HEK293 (cell line): ENCODE data around the gene PLEKHA7.

Source experiments
- CTCF ChIA-PET: fragments of 350-600 bp; formaldehyde crosslinking; extraction: SDS; loops from one replicate; lab custom pipeline; 2021; ENCODE audit warnings: antibody characterized with exemption; lab: Yijun Ruan, JAX
- POLR2A ChIA-PET: fragments of 300-600 bp; formaldehyde crosslinking; extraction: SDS; loops from one replicate; lab custom pipeline; 2020; ENCODE audit warnings: antibody characterized with exemption, inconsistent platforms; lab: Yijun Ruan, JAX
- H3K27ac ChIP-seq: fragments of 200-500 bp; sonication (Bioruptor generic); 2 replicates; pipeline ENCODE4 v1.5.1; 2014; ENCODE audit warnings: low read depth, low read length, control low read depth, inconsistent platforms; ENCODE audit errors: extremely low read depth
- H3K36me3 ChIP-seq, 2 experiments: fragments of 200-500 bp in 1 of 2; sonication (Bioruptor generic) in 1 of 2; 1 replicate in 1 of 2; 2 replicates in 1 of 2; pipeline ENCODE4 v1.5.1; 2014 to 2017; ENCODE audit warnings: inconsistent platforms in 2 of 2, low read length in 2 of 2; ENCODE audit not compliant: control insufficient read depth in 2 of 2, insufficient read depth in 1 of 2
- H3K4me1 ChIP-seq: fragments of 200-500 bp; sonication (Bioruptor generic); 2 replicates; pipeline ENCODE4 v1.5.1; 2014; ENCODE audit warnings: mild to moderate bottlenecking, low read length, inconsistent platforms; ENCODE audit not compliant: control insufficient read depth, insufficient read depth
- H3K4me3 ChIP-seq: 2 replicates; pipeline ENCODE4 v1.5.1; 2011; ENCODE audit warnings: low read depth, mild to moderate bottlenecking, control low read depth, low read length, moderate library complexity
- H3K9me3 ChIP-seq: fragments of 200-500 bp; sonication (Bioruptor generic); 2 replicates; pipeline ENCODE4 v1.5.1; 2014; ENCODE audit warnings: low read depth, low read length, inconsistent platforms; ENCODE audit not compliant: control insufficient read depth, insufficient read depth
- GFI1B ChIP-seq: fragments of 450-650 bp; formaldehyde crosslinking; IDR thresholded peaks from 2 replicates; pipeline ENCODE4 v1.5.1; 2016; ENCODE audit warnings: missing biosample characterization, missing genetic modification characterization
- GLI4 ChIP-seq: fragments of 450-650 bp; formaldehyde crosslinking; IDR thresholded peaks from 2 replicates; pipeline ENCODE4 v1.5.1; 2016; ENCODE audit warnings: missing biosample characterization, missing genetic modification characterization
- KLF7 ChIP-seq: fragments of 450-650 bp; formaldehyde crosslinking; IDR thresholded peaks from 2 replicates; pipeline ENCODE4 v1.5.1; 2016; ENCODE audit warnings: missing biosample characterization, missing genetic modification characterization, borderline replicate concordance
- PRDM1 ChIP-seq: fragments of 450-650 bp; formaldehyde crosslinking; IDR thresholded peaks from 2 replicates; pipeline ENCODE4; 2016; ENCODE audit warnings: missing biosample characterization, missing genetic modification characterization
- RBAK ChIP-seq: fragments of 450-650 bp; formaldehyde crosslinking; IDR thresholded peaks from 2 replicates; pipeline ENCODE4 v1.5.1; 2016; ENCODE audit warnings: missing biosample characterization, missing genetic modification characterization
- SETDB1 ChIP-seq: IDR thresholded peaks from one replicate; pipeline ENCODE4 v1.6.1; 2017; ENCODE audit warnings: mild to moderate bottlenecking, low read length, moderate library complexity, mixed read lengths; ENCODE audit not compliant: insufficient read length
- SP7 ChIP-seq: fragments of 450-650 bp; formaldehyde crosslinking; IDR thresholded peaks from 2 replicates; pipeline ENCODE4 v1.5.1; 2016; ENCODE audit warnings: missing biosample characterization, missing genetic modification characterization
- TCF7L2 ChIP-seq: IDR thresholded peaks from 2 replicates; pipeline ENCODE4 v1.6.1; 2011; ENCODE audit warnings: low read depth, mild to moderate bottlenecking, inconsistent platforms, low read length, moderate library complexity, borderline replicate concordance
- ZBTB1 ChIP-seq: fragments of 450-650 bp; formaldehyde crosslinking; IDR thresholded peaks from 2 replicates; pipeline ENCODE4 v1.5.1; 2016; ENCODE audit warnings: missing biosample characterization, missing genetic modification characterization
- ZBTB11 ChIP-seq: fragments of 450-650 bp; formaldehyde crosslinking; conservative IDR thresholded peaks from 2 replicates; pipeline ENCODE4 v1.5.1; 2016; ENCODE audit warnings: low read depth, missing biosample characterization, missing genetic modification characterization
- ZBTB6 ChIP-seq: fragments of 450-650 bp; formaldehyde crosslinking; IDR thresholded peaks from 2 replicates; pipeline ENCODE4 v1.5.1; 2017; ENCODE audit warnings: missing biosample characterization, missing genetic modification characterization
- ZBTB7A ChIP-seq: fragments of 450-650 bp; formaldehyde crosslinking; IDR thresholded peaks from 2 replicates; pipeline ENCODE4 v1.5.1; 2016; ENCODE audit warnings: low read depth, missing biosample characterization, missing genetic modification characterization
- ZEB2 ChIP-seq: fragments of 450-650 bp; formaldehyde crosslinking; IDR thresholded peaks from 2 replicates; pipeline ENCODE4 v1.5.1; 2016; ENCODE audit warnings: missing biosample characterization, missing genetic modification characterization
- ZFP41 ChIP-seq: fragments of 450-650 bp; formaldehyde crosslinking; IDR thresholded peaks from 2 replicates; pipeline ENCODE4 v1.5.1; 2016; ENCODE audit warnings: missing biosample characterization, missing genetic modification characterization, borderline replicate concordance
- ZNF146 ChIP-seq: fragments of 450-650 bp; formaldehyde crosslinking; IDR thresholded peaks from 2 replicates; pipeline ENCODE4 v1.5.1; 2016; ENCODE audit warnings: missing biosample characterization, missing genetic modification characterization
- ZNF2 ChIP-seq: fragments of 450-650 bp; formaldehyde crosslinking; IDR thresholded peaks from 2 replicates; pipeline ENCODE4 v1.5.1; 2016; ENCODE audit warnings: missing biosample characterization, missing genetic modification characterization
- ZNF202 ChIP-seq: fragments of 450-650 bp; formaldehyde crosslinking; IDR thresholded peaks from 2 replicates; pipeline ENCODE4 v1.5.1; 2016; ENCODE audit warnings: missing biosample characterization, missing genetic modification characterization, borderline replicate concordance
- ZNF292 ChIP-seq: fragments of 450-650 bp; formaldehyde crosslinking; IDR thresholded peaks from 2 replicates; pipeline ENCODE4 v1.5.1; 2016; ENCODE audit warnings: low read depth, missing biosample characterization, missing genetic modification characterization, borderline replicate concordance
- ZNF341 ChIP-seq: fragments of 450-650 bp; formaldehyde crosslinking; IDR thresholded peaks from 2 replicates; pipeline ENCODE4; 2016; ENCODE audit warnings: low read depth, missing biosample characterization, missing genetic modification characterization
- ZNF449 ChIP-seq: fragments of 450-650 bp; formaldehyde crosslinking; IDR thresholded peaks from 2 replicates; pipeline ENCODE4 v1.5.1; 2017; ENCODE audit warnings: missing biosample characterization, mild to moderate bottlenecking, missing genetic modification characterization, moderate library complexity
- ZNF558 ChIP-seq: fragments of 450-650 bp; formaldehyde crosslinking; IDR thresholded peaks from 2 replicates; pipeline ENCODE4 v1.5.1; 2016; ENCODE audit warnings: missing biosample characterization, missing genetic modification characterization
- ZNF560 ChIP-seq: fragments of 450-650 bp; formaldehyde crosslinking; IDR thresholded peaks from 2 replicates; pipeline ENCODE4 v1.5.1; 2017; ENCODE audit warnings: missing biosample characterization, missing genetic modification characterization, borderline replicate concordance
- ZNF629 ChIP-seq: fragments of 450-650 bp; formaldehyde crosslinking; IDR thresholded peaks from 2 replicates; pipeline ENCODE4 v1.5.1; 2017; ENCODE audit warnings: missing biosample characterization, missing genetic modification characterization
- ZNF692 ChIP-seq: fragments of 450-650 bp; formaldehyde crosslinking; IDR thresholded peaks from 2 replicates; pipeline ENCODE4 v1.5.1; 2016; ENCODE audit warnings: missing biosample characterization, missing genetic modification characterization
- ZNF777 ChIP-seq: fragments of 450-650 bp; formaldehyde crosslinking; IDR thresholded peaks from 2 replicates; pipeline ENCODE4 v1.5.1; 2017; ENCODE audit warnings: missing biosample characterization, missing genetic modification characterization, borderline replicate concordance
- ZSCAN30 ChIP-seq: fragments of 450-650 bp; IDR thresholded peaks from 2 replicates; pipeline ENCODE4 v1.5.1; 2018; ENCODE audit warnings: missing biosample characterization, mild to moderate bottlenecking, missing genetic modification characterization, moderate library complexity

The PLEKHA7 gene

GRCh38 chr11:17003426-17003825, 10.8 kb downstream of the PLEKHA7 start:
- Histone ChIP-seq H3K36me3 (peaks cover 0 to 6% of the 10 kb centered on the region in 2 experiments; a peak in 2 of 3 replicates), H3K27ac (no peak overlapping the region), H3K4me1 (no peaks in the 10 kb centered on the region), H3K4me3 (no peak overlapping the region), H3K9me3 (no peaks in the 10 kb centered on the region)
- POLR2A ChIA-PET = no interaction called here
- CTCF ChIA-PET = interaction anchor here (0.7 kb wide), 1 partner anchor 351 kb away, joined by 4 read pairs; no protein-coding TSS in a partner anchor
- TF ChIP-seq SETDB1 (no peak), SP7 (tag by site-specific recombination) (no peak)

GRCh38 chr11:17002543-17002942, 11.7 kb downstream of the PLEKHA7 start:
- Histone ChIP-seq H3K36me3 (peaks cover 0 to 8% of the 10 kb centered on the region in 2 experiments; a peak in 2 of 3 replicates), H3K9me3 (no peaks in the 10 kb centered on the region), H3K4me1 (no peaks in the 10 kb centered on the region), H3K4me3 (no peak overlapping the region), H3K27ac (no peak overlapping the region)
- TF ChIP-seq ZBTB1 (tag by site-specific recombination) (no peak), KLF7 (tag by site-specific recombination) (no peak), ZNF202 (tag by site-specific recombination) (no peak), ZSCAN30 (no peak), PRDM1 (no peak), ZFP41 (no peak), SP7 (tag by site-specific recombination) (no peak), ZNF341 (tag by site-specific recombination) (no peak), ZNF449 (tag by site-specific recombination) (no peak), ZNF692 (tag by site-specific recombination) (no peak), TCF7L2 (no peak), RBAK (tag by site-specific recombination) (no peak), ZNF146 (no peak), ZBTB7A (tag by site-specific recombination) (no peak), ZNF292 (tag by site-specific recombination) (no peak), ZEB2 (tag by site-specific recombination) (no peak)
- ChIA-PET CTCF (no interaction called here), POLR2A (no interaction called here)

GRCh38 chr11:17001806-17002205, 12.4 kb downstream of the PLEKHA7 start:
- POLR2A ChIA-PET = interaction anchor here (0.8 kb wide), 1 partner anchor 35 kb away, joined by 3 read pairs; no protein-coding TSS in a partner anchor
- CTCF ChIA-PET = interaction anchor here (0.7 kb wide), 1 partner anchor 444 kb away, joined by 3 read pairs; no protein-coding TSS in a partner anchor
- no peak for TF ChIP-seq ZNF558 (tag by site-specific recombination)
- no peak for TF ChIP-seq ZBTB6 (tag by site-specific recombination)
- no peak for TF ChIP-seq SETDB1
- no peak for TF ChIP-seq GFI1B
- TF ChIP-seq ZNF629 (tag by site-specific recombination) = no peak
- no peak for TF ChIP-seq ZNF560 (tag by site-specific recombination)
- TF ChIP-seq ZNF2 (tag by site-specific recombination) = no peak
- TF ChIP-seq GLI4 = no peak
- TF ChIP-seq ZBTB11 (tag by site-specific recombination) = no peak
- no peak for TF ChIP-seq ZNF777 (tag by site-specific recombination)

More at GRCh38 chr11:17001806-17002205, 12.4 kb downstream of the PLEKHA7 start:
- Histone ChIP-seq H3K9me3 (no peaks in the 10 kb centered on the region), H3K27ac (no peak overlapping the region), H3K4me3 (no peak overlapping the region), H3K36me3 (peaks cover 0 to 8% of the 10 kb centered on the region in 2 experiments; a peak in 2 of 3 replicates), H3K4me1 (no peaks in the 10 kb centered on the region)
